Spinal cord (tissue), 10 donors: Measurements from ENCODE around the gene CUL7. TPM values are rescaled to one million over a fixed set of nuclear protein-coding genes. Genes with fewer than 3 reads are reported as not detected.
A peak's percentile ranks its signal among the peaks of the same experiment; 100 is the strongest.

Experiments used
- DNase-seq, 6 donors: peaks; one replicate each; pipeline versions ENCODE4 v3.0.0 to v3.0.0-alpha.2; 2013 to 2015; ENCODE audit warnings: low spot score in 6 of 6, low read depth in 4 of 6
- H3K27ac ChIP-seq: one replicate; pipeline ENCODE4 v1.5.1; 2013; ENCODE audit warnings: low read depth, low read length, control low read depth
- H3K27me3 ChIP-seq: one replicate; pipeline ENCODE4 v1.6.1; 2013; ENCODE audit warnings: low read length; ENCODE audit not compliant: control insufficient read depth, insufficient read depth
- H3K36me3 ChIP-seq: one replicate; pipeline ENCODE4 v1.6.1; 2013; ENCODE audit warnings: low read length; ENCODE audit not compliant: control insufficient read depth, insufficient read depth
- H3K4me1 ChIP-seq: one replicate; pipeline ENCODE4 v1.6.1; 2013; ENCODE audit warnings: low read length; ENCODE audit not compliant: control insufficient read depth, insufficient read depth
- H3K4me3 ChIP-seq: one replicate; pipeline ENCODE4 v1.5.1; 2013; ENCODE audit warnings: low read depth, low read length, control low read depth
- H3K9me3 ChIP-seq: one replicate; pipeline ENCODE4 v1.6.1; 2013; ENCODE audit warnings: low read length; ENCODE audit not compliant: control insufficient read depth, insufficient read depth
- WGBS: methylation state at CpG from one replicate; pipeline ENCODE4 v1.1.5; 2013; ENCODE audit warnings: missing lambda C conversion rate; ENCODE audit not compliant: insufficient coverage; 5-methylcytosine and 5-hydroxymethylcytosine counted together
- polyA plus RNA-seq, 2 donors: library from polyadenylated mRNA; unstranded; fragments of 120-200 nt; gene quantifications; one replicate each; pipeline ENCODE4 v1.2.1, GENCODE V29; 2013; ENCODE audit not compliant: insufficient read length in 2 of 2
- total RNA-seq, 2 donors: library from RNA; depleted of rRNA in 1 of 2; stranded (reverse); fragments of 120-200 nt in 1 of 2; fragments of >200 nt in 1 of 2; gene quantifications; one replicate each; pipeline versions ENCODE4 v1.2.3 to v1.2.4, GENCODE V29; 2013 to 2014
- donor health status: healthy.

Gene CUL7
- total and polyA plus RNA-seq, 4 donors, result 15.2 to 36.1 (median 22.7) TPM

DNA sequence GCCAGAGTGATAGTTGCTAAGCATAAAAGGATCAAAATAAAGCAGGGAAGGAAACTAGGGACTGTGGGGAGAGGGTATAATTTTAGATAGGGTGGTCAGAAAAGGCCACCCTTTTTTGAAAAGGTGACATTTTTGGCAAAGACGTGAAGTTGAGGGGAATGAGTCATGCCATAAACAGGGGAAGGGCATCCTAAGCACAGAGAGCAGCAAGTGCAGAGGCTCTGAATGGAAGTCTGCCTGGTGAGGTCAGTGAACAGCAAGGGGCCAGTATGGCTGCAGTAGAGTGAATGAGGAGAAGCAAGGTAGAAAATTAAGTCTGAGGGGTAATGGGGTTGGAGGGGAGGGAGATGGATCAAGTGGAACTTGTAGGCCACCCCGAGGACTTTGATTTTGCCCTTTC is 8.2 kb upstream of the CUL7 start:
- Histone ChIP-seq H3K4me1 (peaks cover 12% of the 10 kb centered on the region), H3K27me3 (no peaks in the 10 kb centered on the region), H3K27ac (no peak overlapping the region), H3K4me3 (no peak overlapping the region), H3K36me3 (peaks cover 64% of the 10 kb centered on the region), H3K9me3 (no peaks in the 10 kb centered on the region)
- 92% methylated on average over 2 of the region's 2 CpGs for WGBS
- DNase-seq, result no peak

- Histone ChIP-seq H3K36me3 (peaks cover 61% of the 10 kb centered on the region), H3K27me3 (no peaks in the 10 kb centered on the region), H3K27ac (no peak overlapping the region), H3K4me3 (no peak overlapping the region), H3K4me1 (peaks cover 12% of the 10 kb centered on the region), H3K9me3 (no peaks in the 10 kb centered on the region)
- WGBS, result 92% methylated on average over 12 of the region's 12 CpGs
- no peak for DNase-seq
Measured at GRCh38 chr6:43060755-43061633, 7.3 kb upstream of the CUL7 start.

DNA sequence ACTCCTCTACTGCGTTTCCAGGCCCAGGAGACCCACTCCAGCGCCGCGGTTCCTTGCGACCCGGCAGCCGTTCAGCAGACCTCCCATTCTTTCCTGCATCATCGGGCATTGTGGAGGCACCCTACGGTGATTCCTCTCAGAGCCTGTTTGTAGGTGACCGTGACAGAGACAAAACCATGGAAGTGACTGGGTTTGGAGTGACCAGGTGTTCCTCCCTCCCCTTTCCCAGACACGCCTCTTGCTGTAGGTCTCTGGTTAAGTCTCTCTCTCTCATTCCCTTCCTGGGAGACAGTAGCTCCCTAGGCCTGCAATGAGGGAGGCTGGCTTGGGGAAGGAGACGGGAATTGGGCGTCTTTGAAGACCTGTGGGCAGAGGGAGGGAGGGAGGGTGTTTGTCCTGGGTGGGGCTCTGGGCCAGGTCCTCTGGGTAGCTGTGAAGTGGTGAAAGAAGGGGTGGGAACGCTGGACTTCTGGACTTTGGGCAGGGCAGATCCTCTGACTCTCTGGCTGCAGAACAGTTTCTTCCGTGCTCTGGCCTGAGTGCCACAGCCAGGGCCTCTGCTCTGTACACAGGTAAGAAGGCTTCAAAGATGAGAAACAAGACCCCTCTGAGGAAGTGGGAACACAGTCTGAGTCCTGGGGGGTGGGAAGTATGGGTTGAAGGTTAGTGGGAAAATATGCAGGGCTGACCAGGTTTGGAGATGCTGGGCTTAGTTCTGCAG is 6.5 kb upstream of the CUL7 start:
- no peak for DNase-seq
- WGBS, result 10% methylated on average over 12 of the region's 15 CpGs

DNA sequence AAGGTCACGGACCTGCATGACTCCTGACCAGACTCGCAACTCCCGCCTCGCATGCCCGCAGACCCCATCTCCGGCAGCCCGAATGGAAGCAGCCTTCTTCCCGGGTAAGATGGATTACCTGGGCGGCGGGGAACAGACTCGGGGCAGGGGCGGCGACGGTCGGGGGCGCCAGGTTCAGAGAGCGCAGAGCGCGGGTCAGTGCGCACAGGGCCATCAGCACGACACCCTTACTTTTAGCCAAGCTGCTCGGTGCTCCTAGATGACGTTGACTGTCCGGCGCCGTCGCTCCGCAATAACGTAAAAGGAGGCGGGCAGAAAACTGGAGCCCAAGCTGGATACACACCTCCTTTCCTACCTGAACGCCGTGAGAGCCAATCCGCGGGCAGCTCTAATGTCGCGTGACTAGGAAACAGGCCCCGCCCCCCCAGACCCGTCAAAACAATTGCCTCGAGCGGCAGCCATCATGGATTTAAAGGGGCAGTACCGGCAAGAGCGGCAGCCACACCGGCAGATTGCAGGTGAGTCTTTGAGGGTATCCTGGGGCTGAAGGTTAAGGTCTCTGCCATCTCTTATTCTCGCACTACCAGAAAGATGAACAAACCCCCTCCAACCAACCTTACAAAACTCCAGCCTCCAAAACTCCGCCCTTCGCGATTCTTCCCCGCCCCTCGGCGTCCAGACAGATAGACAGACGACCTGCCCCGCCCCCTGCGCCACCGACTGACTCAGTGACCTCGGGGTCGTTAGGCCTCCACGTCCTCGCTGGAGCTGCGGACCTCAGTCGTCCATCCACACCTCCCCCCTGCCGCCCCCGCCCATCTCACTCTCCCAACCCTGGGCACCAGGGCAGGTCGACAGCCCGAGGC is 5.8 kb upstream of the CUL7 start, which contains the start of the genes KLC4 and MRPL2:
KLC4 (plus strand) TSS at position 464 of the 866 bp plus-strand sequence. CDS start 1,705 bp downstream, outside the sequence.
MRPL2 (minus strand) TSS at position 267 of the 866 bp plus-strand sequence; CDS start at position 214, 53 bp downstream.
- Histone ChIP-seq H3K4me1 (peaks cover 18% of the 10 kb centered on the region), H3K27me3 (no peaks in the 10 kb centered on the region), H3K4me3 (peak within 1 kb of the TSS; percentile 99), H3K36me3 (peaks cover 57% of the 10 kb centered on the region), H3K9me3 (no peaks in the 10 kb centered on the region), H3K27ac (peak within 1 kb of the TSS; percentile 89)
- peak; percentile 96 to 100 (median 98) for DNase-seq
- WGBS, result 0% methylated on average over 64 of the region's 64 CpGs

More for the DNA sequence above, 6.5 kb upstream of the CUL7 start:
- H3K4me1 ChIP-seq, result peaks cover 12% of the 10 kb centered on the region
- H3K4me3 ChIP-seq, result peak overlapping the region; percentile 99
- H3K27me3 ChIP-seq, result no peaks in the 10 kb centered on the region
- H3K9me3 ChIP-seq, result no peaks in the 10 kb centered on the region
- peaks cover 61% of the 10 kb centered on the region for H3K36me3 ChIP-seq
- peak overlapping the region; percentile 89 for H3K27ac ChIP-seq

DNA sequence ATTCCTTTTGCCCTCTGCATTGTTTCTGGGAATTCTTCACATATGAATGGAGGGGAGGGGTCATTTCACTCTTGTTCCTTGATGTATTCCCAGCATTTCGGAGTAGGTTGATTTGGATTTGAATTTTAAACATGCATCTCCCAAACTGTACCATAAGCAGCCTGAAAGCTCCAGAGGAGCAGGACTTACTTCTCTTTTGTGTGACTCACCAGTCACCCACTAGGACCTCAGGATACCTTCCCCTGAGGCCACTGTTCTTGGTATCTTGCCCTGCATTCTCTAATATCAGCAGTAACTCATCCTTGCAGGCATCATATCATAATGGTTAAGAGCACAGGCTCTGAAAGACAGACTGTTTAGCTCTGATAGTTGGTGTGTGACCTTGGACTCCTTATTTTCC is 4.9 kb upstream of the CUL7 start:
- no peak for DNase-seq
- Histone ChIP-seq H3K4me3 (peak overlapping the region; percentile 99), H3K4me1 (peaks cover 24% of the 10 kb centered on the region), H3K9me3 (no peaks in the 10 kb centered on the region), H3K27ac (no peak overlapping the region), H3K36me3 (peaks cover 48% of the 10 kb centered on the region), H3K27me3 (no peaks in the 10 kb centered on the region)
- no CpG with 5 or more reads among the region's 1 CpG for whole genome bisulfite sequencing

DNA sequence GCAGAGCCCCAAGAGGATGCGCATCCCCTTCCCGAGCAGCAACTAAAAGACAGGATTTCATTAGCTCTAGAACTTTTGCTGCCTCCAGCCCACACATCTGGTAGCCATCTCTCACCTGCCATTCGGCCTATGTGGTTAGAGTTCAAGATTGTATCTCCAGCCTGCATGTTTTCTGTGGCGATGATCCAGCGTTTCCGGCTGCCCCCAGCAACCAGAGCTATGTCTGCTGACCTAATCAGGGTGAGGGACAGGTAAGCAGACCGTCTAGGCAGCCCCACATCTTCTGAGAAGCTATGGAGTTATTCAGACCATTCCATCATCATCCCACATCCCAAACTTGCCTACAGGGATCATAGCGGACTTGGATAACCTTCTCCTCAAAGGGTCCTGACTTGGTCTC is 2.3 kb upstream of the CUL7 start:
- Histone ChIP-seq H3K36me3 (peaks cover 37% of the 10 kb centered on the region), H3K27ac (no peak overlapping the region), H3K9me3 (no peaks in the 10 kb centered on the region), H3K4me3 (no peak overlapping the region), H3K4me1 (peaks cover 38% of the 10 kb centered on the region), H3K27me3 (no peaks in the 10 kb centered on the region)
- whole genome bisulfite sequencing, result 91% methylated on average over 7 of the region's 8 CpGs
- DNase-seq, result no peak

- Histone ChIP-seq H3K4me3 (peak overlapping the region; percentile 80), H3K36me3 (peaks cover 53% of the 10 kb centered on the region)
- WGBS, result 52% methylated on average over 14 of the region's 17 CpGs
Measured at GRCh38 chr6:43054206-43054943, 724 bp upstream of the CUL7 start.

DNA sequence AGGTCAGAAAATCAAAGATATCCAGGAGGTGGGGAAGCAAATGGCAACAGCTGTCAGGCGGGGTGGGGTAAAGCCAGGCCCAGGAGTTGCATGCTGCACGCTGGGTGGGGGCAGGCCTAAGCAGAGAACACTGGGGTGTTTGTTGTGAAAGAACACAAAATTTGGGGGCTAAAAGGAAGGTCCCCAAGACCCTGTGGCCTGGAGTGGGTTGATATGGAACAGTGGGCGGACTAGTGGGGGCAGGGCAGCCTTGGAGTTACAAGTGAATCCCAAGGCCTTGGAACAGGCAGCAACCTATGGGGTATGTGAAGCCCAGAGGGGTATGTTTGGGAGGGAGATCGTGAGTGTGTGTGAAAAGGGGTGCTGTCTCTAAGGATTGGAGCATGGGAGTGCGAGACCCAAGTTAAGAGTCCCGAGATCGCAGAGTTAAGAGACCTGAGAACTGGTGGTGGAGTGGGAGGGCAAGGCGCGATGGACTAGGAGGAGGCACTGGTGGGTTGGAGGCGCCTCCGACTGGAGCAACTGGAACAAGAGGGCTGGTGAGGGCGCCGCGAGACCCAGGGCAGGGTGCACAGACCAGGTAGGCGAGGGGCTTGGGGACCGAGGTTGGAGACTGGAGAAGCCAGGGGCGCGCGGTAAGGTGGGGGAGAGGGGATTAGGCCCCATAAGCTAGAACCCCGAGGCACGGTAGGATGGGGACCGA is 658 bp downstream of the CUL7 start:
- peak in 1 of 6 donors; percentile 40 for DNase-seq
- no peaks in the 10 kb centered on the region for H3K9me3 ChIP-seq
- peaks cover 35% of the 10 kb centered on the region for H3K4me1 ChIP-seq
- no peaks in the 10 kb centered on the region for H3K27me3 ChIP-seq
- peak overlapping the region; percentile 91 for H3K27ac ChIP-seq
- H3K36me3 ChIP-seq, result peaks cover 62% of the 10 kb centered on the region
- H3K4me3 ChIP-seq, result peak overlapping the region; percentile 80
- WGBS, result 18% methylated on average over 22 of the region's 22 CpGs

More at GRCh38 chr6:43054206-43054943, 724 bp upstream of the CUL7 start:
- peak overlapping the region; percentile 91 for H3K27ac ChIP-seq
- peaks cover 35% of the 10 kb centered on the region for H3K4me1 ChIP-seq
- H3K27me3 ChIP-seq, result no peaks in the 10 kb centered on the region
- DNase-seq, result no peak
- no peaks in the 10 kb centered on the region for H3K9me3 ChIP-seq
